ENCODE measurements around the gene ZAP70.

DNA sequence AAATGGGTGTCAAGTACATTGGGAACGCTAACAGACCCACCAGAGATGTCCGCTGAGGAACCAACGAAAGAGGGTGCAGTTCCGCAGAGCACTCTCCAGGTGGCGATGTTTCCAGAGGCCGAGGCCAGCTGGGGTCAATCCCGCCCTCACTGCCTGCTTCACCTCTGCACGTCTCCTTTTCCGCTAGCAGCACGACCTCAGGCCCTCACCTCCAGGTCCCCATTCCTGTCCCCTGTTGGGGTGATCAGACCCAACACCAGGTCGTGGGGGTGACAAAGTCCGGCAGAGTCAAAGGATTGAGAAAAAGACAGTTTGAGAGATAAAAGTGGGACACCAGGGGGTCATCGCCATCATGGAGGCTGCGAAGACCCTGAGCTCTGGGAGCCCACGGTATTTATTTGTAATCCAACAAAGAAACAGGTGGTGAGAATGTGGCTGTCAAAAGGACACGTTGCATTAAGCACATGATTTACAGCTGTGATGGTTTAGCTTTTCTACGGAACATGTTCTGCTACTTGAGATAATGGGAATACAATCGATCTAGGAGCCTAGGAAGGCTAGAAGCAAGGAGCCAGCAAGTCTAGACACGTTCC is 27.3 kb downstream of the ZAP70 start:
- TF ChIP-seq, protein P1, sequence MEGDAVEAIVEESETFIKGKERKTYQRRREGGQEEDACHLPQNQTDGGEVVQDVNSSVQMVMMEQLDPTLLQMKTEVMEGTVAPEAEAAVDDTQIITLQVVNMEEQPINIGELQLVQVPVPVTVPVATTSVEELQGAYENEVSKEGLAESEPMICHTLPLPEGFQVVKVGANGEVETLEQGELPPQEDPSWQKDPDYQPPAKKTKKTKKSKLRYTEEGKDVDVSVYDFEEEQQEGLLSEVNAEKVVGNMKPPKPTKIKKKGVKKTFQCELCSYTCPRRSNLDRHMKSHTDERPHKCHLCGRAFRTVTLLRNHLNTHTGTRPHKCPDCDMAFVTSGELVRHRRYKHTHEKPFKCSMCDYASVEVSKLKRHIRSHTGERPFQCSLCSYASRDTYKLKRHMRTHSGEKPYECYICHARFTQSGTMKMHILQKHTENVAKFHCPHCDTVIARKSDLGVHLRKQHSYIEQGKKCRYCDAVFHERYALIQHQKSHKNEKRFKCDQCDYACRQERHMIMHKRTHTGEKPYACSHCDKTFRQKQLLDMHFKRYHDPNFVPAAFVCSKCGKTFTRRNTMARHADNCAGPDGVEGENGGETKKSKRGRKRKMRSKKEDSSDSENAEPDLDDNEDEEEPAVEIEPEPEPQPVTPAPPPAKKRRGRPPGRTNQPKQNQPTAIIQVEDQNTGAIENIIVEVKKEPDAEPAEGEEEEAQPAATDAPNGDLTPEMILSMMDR (CRISPR knock-in tag; IDR thresholded peaks at IDR 0.05) = peak; percentile 95
- TF ChIP-seq ZNF557 (CRISPR knock-in tag; IDR thresholded peaks at IDR 0.05) (no peak), POLR2A (IDR thresholded peaks at IDR 0.05; ENCODE audit: insufficient read depth in 1 of 2, low read depth in 2 of 2, low read length in 2 of 2) (no peak), SMAD1 (CRISPR knock-in tag; IDR thresholded peaks at IDR 0.05; ENCODE audit: borderline replicate concordance, low read depth) (no peak; the same call in 1 of the 2 replicates)
- TF ChIP-seq, protein P2, sequence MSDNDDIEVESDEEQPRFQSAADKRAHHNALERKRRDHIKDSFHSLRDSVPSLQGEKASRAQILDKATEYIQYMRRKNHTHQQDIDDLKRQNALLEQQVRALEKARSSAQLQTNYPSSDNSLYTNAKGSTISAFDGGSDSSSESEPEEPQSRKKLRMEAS (IDR thresholded peaks at IDR 0.05) = no peak
